GM23248 (cell line): Measurements from ENCODE around the gene LIX1. TPM values are rescaled to one million over a fixed set of nuclear protein-coding genes. Genes with fewer than 3 reads are reported as not detected.

Experiments used
- DNase-seq: peaks from one replicate; pipeline ENCODE4 v3.0.0-alpha.2; 2015
- H2AFZ ChIP-seq: fragments of 200-600 bp; sonication (generic); 2 replicates; pipeline ENCODE4 v1.6.1; 2016; ENCODE audit warnings: antibody characterized with exemption
- H3F3A ChIP-seq: fragments of 200-600 bp; sonication (generic); 2 replicates; pipeline ENCODE4 v1.6.1; 2016; ENCODE audit warnings: mild to moderate bottlenecking, antibody characterized with exemption, mixed run types; ENCODE audit not compliant: insufficient read depth
- H3K27ac ChIP-seq: fragments of 200-600 bp; sonication (generic); 2 replicates; pipeline ENCODE4 v1.5.1; 2016; ENCODE audit warnings: mild to moderate bottlenecking
- H3K27me3 ChIP-seq: fragments of 200-600 bp; sonication (generic); replicated peaks from 2 replicates; pipeline ENCODE4 v1.6.1; 2016; ENCODE audit warnings: mild to moderate bottlenecking; ENCODE audit not compliant: insufficient read depth
- H3K36me3 ChIP-seq: fragments of 200-600 bp; sonication (generic); 2 replicates; pipeline ENCODE4 v1.6.1; 2016; ENCODE audit warnings: low read depth, mild to moderate bottlenecking
- H3K4me1 ChIP-seq: fragments of 200-600 bp; sonication (generic); 2 replicates; pipeline ENCODE4 v1.6.1; 2016; ENCODE audit warnings: mild to moderate bottlenecking; ENCODE audit not compliant: insufficient read depth
- H3K4me2 ChIP-seq: fragments of 200-600 bp; sonication (generic); one replicate; pipeline ENCODE4 v1.6.1; 2016; ENCODE audit warnings: mild to moderate bottlenecking; ENCODE audit not compliant: unreplicated experiment
- H3K4me3 ChIP-seq: fragments of 200-600 bp; sonication (generic); 2 replicates; pipeline ENCODE4 v1.5.1; 2016; ENCODE audit warnings: mild to moderate bottlenecking
- H3K79me2 ChIP-seq: fragments of 200-600 bp; sonication (generic); 2 replicates; pipeline ENCODE4 v1.6.1; 2016; ENCODE audit warnings: mild to moderate bottlenecking; ENCODE audit not compliant: insufficient read depth
- H3K9ac ChIP-seq: fragments of 200-600 bp; sonication (generic); 2 replicates; pipeline ENCODE4 v1.6.1; 2016; ENCODE audit warnings: mild to moderate bottlenecking
- H3K9me2 ChIP-seq: fragments of 200-600 bp; sonication (generic); 2 replicates; pipeline ENCODE4 v1.6.1; 2016; ENCODE audit warnings: mixed run types, mild to moderate bottlenecking, moderate library complexity; ENCODE audit not compliant: insufficient read depth
- H3K9me3 ChIP-seq: fragments of 200-600 bp; sonication (generic); one replicate; pipeline ENCODE4 v1.6.1; 2017; ENCODE audit warnings: low read depth
- H4K20me1 ChIP-seq: fragments of 200-600 bp; sonication (generic); 2 replicates; pipeline ENCODE4 v1.6.0; 2016; ENCODE audit not compliant: insufficient read depth
- EZH2 ChIP-seq: fragments of 200-600 bp; sonication (generic); IDR thresholded peaks from 2 replicates; pipeline ENCODE4 v1.6.1; 2018; ENCODE audit warnings: antibody characterized with exemption, mild to moderate bottlenecking; ENCODE audit not compliant: insufficient read depth, poor library complexity, severe bottlenecking
- EZH2phosphoT487 ChIP-seq: fragments of 200-600 bp; sonication (generic); IDR thresholded peaks from 2 replicates; pipeline ENCODE4 v1.6.1; 2018; ENCODE audit warnings: antibody characterized with exemption, moderate library complexity, mild to moderate bottlenecking, low read depth; ENCODE audit not compliant: insufficient read depth
- WGBS, 2 experiments: methylation state at CpG; one replicate each; pipeline ENCODE4 v1.1.6; 2015 to 2017; ENCODE audit warnings: low lambda C conversion rate in 2 of 2, low coverage in 1 of 2; ENCODE audit errors: missing lambda C conversion rate in 2 of 2; 5-methylcytosine and 5-hydroxymethylcytosine counted together
- in situ Hi-C: fragments of 300-500 bp; cut with MboI; formaldehyde crosslinking; loops from 2 replicates; pipeline ENCODE4 v1.15.0; 2020
- polyA plus RNA-seq: library from polyadenylated mRNA; unstranded; fragments of >200 nt; fragmentation: Nextera tagmentation; extraction: Ambion mirVana; gene quantifications from 2 replicates; pipeline ENCODE4 v1.2.1, GENCODE V29; 2016
- total RNA-seq: library from RNA; depleted of rRNA; stranded (reverse); fragments of >200 nt; shearing (Covaris generic); gene quantifications from 2 replicates; pipeline ENCODE4 v1.2.3, GENCODE V29; 2014

LIX1 gene
- total and polyA plus RNA-seq, 2 experiments from 2014 or later, result not detected

DNA sequence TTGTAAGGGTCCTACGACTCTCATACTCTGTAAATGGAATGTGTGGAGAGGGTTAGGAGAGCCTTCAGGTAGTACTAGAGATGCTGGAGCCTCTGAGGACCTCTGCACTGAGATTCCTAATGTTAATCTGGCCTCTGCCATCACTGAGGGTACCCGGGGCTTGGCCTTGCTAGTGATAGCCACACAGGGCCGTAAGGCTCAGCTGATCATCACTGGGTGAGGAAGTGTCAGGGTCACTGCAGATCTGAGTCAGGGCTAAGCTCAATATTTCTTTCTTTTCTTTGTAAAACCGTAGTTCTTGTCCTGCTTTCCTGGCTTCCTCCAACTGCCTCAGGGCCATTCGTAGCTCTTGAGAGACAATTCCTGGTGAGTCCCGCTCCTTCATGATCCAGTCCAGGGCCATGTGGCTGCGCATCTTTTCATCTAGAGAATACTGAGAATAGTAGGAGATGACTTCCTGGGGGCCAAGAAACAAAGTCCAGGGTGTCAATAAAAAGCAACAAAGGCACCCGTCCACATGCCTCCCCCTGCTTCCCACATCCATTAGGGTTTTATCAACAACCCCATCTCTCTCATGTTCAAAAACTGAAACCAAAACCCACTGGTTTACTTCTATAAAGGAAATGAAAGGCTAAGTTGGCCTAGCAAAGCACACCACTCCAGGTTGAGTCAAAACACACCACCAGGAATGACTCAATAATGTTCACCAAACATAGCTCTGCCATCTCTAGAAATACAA, 47.7 kb downstream of the LIX1 start:
- TF ChIP-seq EZH2phosphoT487 (no peak), EZH2 (no peak)
- no peaks in the 10 kb centered on the region for H3K36me3 ChIP-seq
- no peaks in the 10 kb centered on the region for H3K9me3 ChIP-seq
- no peaks in the 10 kb centered on the region for H3K9me2 ChIP-seq
- H3K9ac ChIP-seq, result no peak overlapping the region
- no peaks in the 10 kb centered on the region for H3F3A ChIP-seq
- no peaks in the 10 kb centered on the region for H3K4me1 ChIP-seq
- no peak overlapping the region for H3K27ac ChIP-seq
- H3K4me3 ChIP-seq, result no peak overlapping the region
- 87 to 94% methylated on average over 8 of the region's 8 CpGs for WGBS, 2 experiments
- peaks cover 47% of the 10 kb centered on the region for H3K27me3 ChIP-seq
- in situ Hi-C loops, result no loop called here
- H3K4me2 ChIP-seq, result no peak overlapping the region
- no peak for DNase-seq
- H2AFZ ChIP-seq, result no peak overlapping the region
- no peaks in the 10 kb centered on the region for H4K20me1 ChIP-seq
- no peaks in the 10 kb centered on the region for H3K79me2 ChIP-seq

DNA sequence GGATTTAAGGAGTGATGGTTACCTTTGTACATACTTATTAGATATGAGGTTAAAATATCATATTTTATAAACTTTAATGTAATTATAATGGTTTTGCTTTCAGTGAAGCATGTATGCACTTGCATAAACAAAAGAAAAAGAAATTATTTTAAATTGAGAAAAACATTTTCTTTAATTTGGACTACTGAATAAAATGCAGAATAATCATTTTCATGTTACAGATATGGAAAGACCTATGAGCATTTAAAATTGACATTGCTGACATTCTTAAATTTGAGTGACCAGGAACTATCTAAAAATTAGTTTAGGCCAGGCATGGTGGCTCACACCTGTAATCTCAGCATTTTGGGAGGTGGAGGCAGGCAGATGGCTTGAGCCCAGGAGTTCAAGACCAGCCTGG, 49.2 kb downstream of the LIX1 start:
- Histone ChIP-seq H3K27me3 (peaks cover 54% of the 10 kb centered on the region), H3F3A (no peaks in the 10 kb centered on the region), H3K9me2 (no peaks in the 10 kb centered on the region), H3K36me3 (no peaks in the 10 kb centered on the region), H3K9me3 (no peaks in the 10 kb centered on the region), H3K4me2 (no peak overlapping the region), H3K4me1 (no peaks in the 10 kb centered on the region), H3K79me2 (no peaks in the 10 kb centered on the region), H2AFZ (no peak overlapping the region), H4K20me1 (no peaks in the 10 kb centered on the region), H3K4me3 (no peak overlapping the region), H3K27ac (no peak overlapping the region), H3K9ac (no peak overlapping the region)
- TF ChIP-seq EZH2phosphoT487 (no peak), EZH2 (no peak)
- no peak for DNase-seq
- in situ Hi-C loops, result no loop called here

DNA sequence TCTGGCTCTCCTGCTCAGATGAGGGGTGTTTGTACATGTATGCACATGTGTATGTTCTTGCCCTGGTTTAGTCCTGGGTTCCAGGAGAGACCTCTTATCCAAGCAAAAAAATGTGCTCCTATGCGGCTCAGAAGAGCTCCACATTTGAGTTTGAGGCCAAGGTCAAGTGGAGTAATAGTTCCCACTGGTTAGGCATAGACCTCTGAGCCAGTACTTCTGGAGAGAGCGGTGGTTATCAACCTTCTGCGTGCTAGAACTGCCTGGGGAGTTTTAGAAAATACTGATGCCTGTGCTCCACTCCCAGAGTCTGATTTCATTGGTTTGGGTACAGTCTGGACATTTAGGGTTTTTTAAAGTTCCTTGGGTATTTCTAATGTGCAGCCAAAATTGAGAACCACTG, 51.5 kb downstream of the LIX1 start:
- WGBS, 2 experiments, result 66 to 74% methylated on average over 3 of the region's 3 CpGs

DNA sequence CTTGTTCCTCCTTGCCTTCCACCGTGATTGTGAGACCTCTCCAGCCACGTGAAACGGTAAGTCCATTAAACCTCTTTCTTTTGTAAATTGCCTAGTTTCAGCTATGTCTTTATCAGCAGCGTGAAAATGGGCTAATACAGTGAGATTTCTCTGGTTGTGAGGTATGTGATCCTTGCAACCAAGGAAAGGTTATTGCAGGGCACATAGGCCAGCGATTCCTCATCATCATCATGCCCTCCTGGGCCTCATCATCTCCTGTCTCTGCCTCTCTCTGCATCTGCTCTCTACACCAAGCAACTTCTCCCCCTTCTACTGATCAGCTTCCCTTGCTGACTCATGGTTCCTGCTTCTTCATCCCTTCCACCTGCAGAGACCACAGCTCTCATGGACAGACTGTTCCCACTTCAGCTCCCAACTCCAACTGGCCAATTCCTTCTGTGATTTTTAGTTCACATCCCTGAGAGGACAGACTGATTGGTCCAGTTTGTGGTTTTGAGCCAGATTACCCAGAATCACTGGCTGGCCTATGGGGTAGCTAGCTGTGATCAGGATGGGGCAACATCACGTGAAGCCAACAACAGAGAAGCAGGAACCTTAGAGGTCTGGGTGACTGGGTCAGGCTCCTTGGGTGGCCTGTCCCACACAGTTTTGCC, 53.1 kb downstream of the LIX1 start:
- WGBS, 2 experiments, result 82 to 85% methylated on average over 6 of the region's 6 CpGs
- H3K9ac ChIP-seq, result no peak overlapping the region
- in situ Hi-C loops, result no loop called here
- DNase-seq, result no peak
- no peak overlapping the region for H2AFZ ChIP-seq
- TF ChIP-seq EZH2 (no peak), EZH2phosphoT487 (no peak)
- no peaks in the 10 kb centered on the region for H3K36me3 ChIP-seq
- H3K4me2 ChIP-seq, result no peak overlapping the region
- H3K79me2 ChIP-seq, result no peaks in the 10 kb centered on the region
- H3K9me3 ChIP-seq, result no peaks in the 10 kb centered on the region
- no peaks in the 10 kb centered on the region for H3K4me1 ChIP-seq
- no peaks in the 10 kb centered on the region for H3F3A ChIP-seq
- H4K20me1 ChIP-seq, result no peaks in the 10 kb centered on the region
- H3K9me2 ChIP-seq, result no peaks in the 10 kb centered on the region
- H3K27ac ChIP-seq, result no peak overlapping the region
- H3K27me3 ChIP-seq, result peaks cover 54% of the 10 kb centered on the region
- H3K4me3 ChIP-seq, result no peak overlapping the region

More for the DNA sequence above, 51.5 kb downstream of the LIX1 start:
- no peak overlapping the region for H3K9ac ChIP-seq
- in situ Hi-C loops, result no loop called here
- no peaks in the 10 kb centered on the region for H3K36me3 ChIP-seq
- no peaks in the 10 kb centered on the region for H3K79me2 ChIP-seq
- H3K4me1 ChIP-seq, result no peaks in the 10 kb centered on the region
- H3K4me3 ChIP-seq, result no peak overlapping the region
- H3K27ac ChIP-seq, result no peak overlapping the region
- H4K20me1 ChIP-seq, result no peaks in the 10 kb centered on the region
- no peak overlapping the region for H3K4me2 ChIP-seq
- no peak overlapping the region for H2AFZ ChIP-seq
- peaks cover 55% of the 10 kb centered on the region for H3K27me3 ChIP-seq
- H3K9me2 ChIP-seq, result no peaks in the 10 kb centered on the region
- H3K9me3 ChIP-seq, result no peaks in the 10 kb centered on the region
- no peak for TF ChIP-seq EZH2
- DNase-seq, result no peak
- no peaks in the 10 kb centered on the region for H3F3A ChIP-seq
